HG02970 (cell line): Measurements from ENCODE around the gene RNASE1.
"Not testable (repeated sequence)": the region's sequence is repeated elsewhere in the genome, so short reads cannot be mapped to it uniquely, and the experiment has no call there.

ENCODE experiments used
- ATAC-seq: cut with Tn5 transposase; IDR thresholded peaks from one replicate; pipeline ENCODE4 v1.9.1; 2021; ENCODE audit warnings: mild to moderate bottlenecking, moderate library complexity, moderate number of reproducible peaks; ENCODE audit not compliant: unreplicated experiment, low FRiP score

Gene RNASE1

GRCh38 chr14:20802341-20803084, at the start of gene RNASE1:
Gene RNASE1 (minus strand): TSS chr14:20802844. CDS start chr14:20802068, 776 bp downstream.
- no peak for ATAC-seq

- ATAC-seq = no peak
These were observed 46.4 kb upstream of the RNASE1 start for GRCh38 chr14:20848955-20849570.

GRCh38 chr14:20848316-20848954, 45.8 kb upstream of the RNASE1 start:
- ATAC-seq = no peak

GRCh38 chr14:20846560-20846959, 43.9 kb upstream of the RNASE1 start:
- ATAC-seq = no peak

GRCh38 chr14:20841096-20841495, 38.5 kb upstream of the RNASE1 start:
- no peak for ATAC-seq

GRCh38 chr14:20837831-20838230, 35.2 kb upstream of the RNASE1 start:
- no peak for ATAC-seq

GRCh38 chr14:20836668-20837338, 34.2 kb upstream of the RNASE1 start:
- no peak for ATAC-seq

- ATAC-seq = no peak
These were observed 32.3 kb upstream of the RNASE1 start for GRCh38 chr14:20834899-20835298.

- no peak for ATAC-seq
These were observed 28.2 kb upstream of the RNASE1 start for GRCh38 chr14:20830831-20831230.

GRCh38 chr14:20828024-20828694, 25.5 kb upstream of the RNASE1 start:
- not testable (repeated sequence) for ATAC-seq

- ATAC-seq = no peak
These were observed 24.7 kb upstream of the RNASE1 start for GRCh38 chr14:20827326-20827725.

GRCh38 chr14:20826666-20827065, 24.0 kb upstream of the RNASE1 start:
- ATAC-seq = not testable (repeated sequence)

- no peak for ATAC-seq
These were observed 21.2 kb upstream of the RNASE1 start for GRCh38 chr14:20823859-20824258.

- not testable (repeated sequence) for ATAC-seq
These were observed 19.0 kb upstream of the RNASE1 start for GRCh38 chr14:20821521-20822108.

GRCh38 chr14:20820063-20820904, 17.6 kb upstream of the RNASE1 start:
- no peak for ATAC-seq

- ATAC-seq = no peak
These were observed 16.2 kb upstream of the RNASE1 start for GRCh38 chr14:20818861-20819260.

GRCh38 chr14:20815946-20816345, 13.3 kb upstream of the RNASE1 start:
- ATAC-seq = not testable (repeated sequence)

GRCh38 chr14:20811986-20812975, 9.6 kb upstream of the RNASE1 start:
- ATAC-seq = no peak
